T-helper 22 cell (primary cell): Measurements from ENCODE around the gene PRKCB.

Source experiments
- DNase-seq: peaks from one replicate; pipeline ENCODE4 v3.0.0-alpha.2; 2020; ENCODE audit warnings: low read depth

Gene PRKCB

GRCh38 chr16:23835390-23836077, at the start of gene PRKCB:
Gene PRKCB, plus strand, starts transcription at chr16:23835983.
- DNase-seq: peak; percentile 76

GRCh38 chr16:23786964-23787561, 48.7 kb upstream of the PRKCB start:
- DNase-seq: no peak

GRCh38 chr16:23788685-23789084, 47.1 kb upstream of the PRKCB start:
- no peak for DNase-seq

GRCh38 chr16:23795378-23795777, 40.4 kb upstream of the PRKCB start:
- DNase-seq: no peak

GRCh38 chr16:23796941-23797340, 38.8 kb upstream of the PRKCB start:
- DNase-seq: no peak

- DNase-seq: peak; percentile 48
Observed at GRCh38 chr16:23801378-23801777, 34.4 kb upstream of the PRKCB start.

- DNase-seq: no peak
Observed at GRCh38 chr16:23802776-23803175, 33.0 kb upstream of the PRKCB start.

GRCh38 chr16:23803591-23804123, 32.1 kb upstream of the PRKCB start:
- DNase-seq: peak; percentile 32

GRCh38 chr16:23807028-23807427, 28.8 kb upstream of the PRKCB start:
- DNase-seq: no peak

- DNase-seq: no peak
Observed at GRCh38 chr16:23821467-23821866, 14.3 kb upstream of the PRKCB start.

- no peak for DNase-seq
Observed at GRCh38 chr16:23821875-23822688, 13.7 kb upstream of the PRKCB start.

- DNase-seq: no peak
Observed at GRCh38 chr16:23823475-23824384, 12.1 kb upstream of the PRKCB start.

- no peak for DNase-seq
Observed at GRCh38 chr16:23824909-23825308, 10.9 kb upstream of the PRKCB start.

- DNase-seq: peak; percentile 5
Observed at GRCh38 chr16:23826528-23827045, 9.2 kb upstream of the PRKCB start.

- DNase-seq: no peak
Observed at GRCh38 chr16:23827057-23827456, 8.7 kb upstream of the PRKCB start.

GRCh38 chr16:23829454-23829853, 6.3 kb upstream of the PRKCB start:
- DNase-seq: no peak

GRCh38 chr16:23830276-23830675, 5.5 kb upstream of the PRKCB start:
- DNase-seq: no peak

- no peak for DNase-seq
Observed at GRCh38 chr16:23832882-23833281, 2.9 kb upstream of the PRKCB start.

GRCh38 chr16:23833504-23833903, 2.3 kb upstream of the PRKCB start:
- no peak for DNase-seq

- no peak for DNase-seq
Observed at GRCh38 chr16:23833960-23834685, 1.7 kb upstream of the PRKCB start.

GRCh38 chr16:23836078-23836403, 258 bp downstream of the PRKCB start:
- DNase-seq: no peak
